ENCODE data around the gene RHD.
"Not testable (repeated sequence)": the region's sequence is repeated elsewhere in the genome, so short reads cannot be mapped to it uniquely, and the experiment has no call there.

Gene RHD

GRCh38 chr1:25294889-25295826, 22.8 kb downstream of the RHD start:
- not testable (repeated sequence) for H3K36me3 ChIP-seq (ENCODE audit: insufficient read depth, insufficient read length, low read length); H3K4me1 ChIP-seq (ENCODE audit: insufficient read depth, insufficient read length); H3K27me3 ChIP-seq (ENCODE audit: insufficient read depth, insufficient read length); DNase-seq (ENCODE audit: low read depth, low spot score); H3K9me3 ChIP-seq (ENCODE audit: insufficient read depth, low read length); H3K4me3 ChIP-seq (ENCODE audit: insufficient read length, low read depth); H3K9ac ChIP-seq (ENCODE audit: insufficient read length, low read depth)

- not testable (repeated sequence) for H3K4me1 ChIP-seq (ENCODE audit: insufficient read depth, insufficient read length); DNase-seq (ENCODE audit: low read depth, low spot score); H3K27me3 ChIP-seq (ENCODE audit: insufficient read depth, insufficient read length); H3K9ac ChIP-seq (ENCODE audit: insufficient read length, low read depth); H3K9me3 ChIP-seq (ENCODE audit: insufficient read depth, low read length); H3K36me3 ChIP-seq (ENCODE audit: insufficient read depth, insufficient read length, low read length); H3K4me3 ChIP-seq (ENCODE audit: insufficient read length, low read depth)
These were observed 24.2 kb downstream of the RHD start for GRCh38 chr1:25296501-25296900.

- H3K4me3 ChIP-seq (ENCODE audit: insufficient read length, low read depth); H3K27me3 ChIP-seq (ENCODE audit: insufficient read depth, insufficient read length); H3K9me3 ChIP-seq (ENCODE audit: insufficient read depth, low read length); H3K9ac ChIP-seq (ENCODE audit: insufficient read length, low read depth); DNase-seq (ENCODE audit: low read depth, low spot score); H3K4me1 ChIP-seq (ENCODE audit: insufficient read depth, insufficient read length); H3K36me3 ChIP-seq (ENCODE audit: insufficient read depth, insufficient read length, low read length): not testable (repeated sequence)
These were observed 28.4 kb downstream of the RHD start for GRCh38 chr1:25300729-25301128.

DNA sequence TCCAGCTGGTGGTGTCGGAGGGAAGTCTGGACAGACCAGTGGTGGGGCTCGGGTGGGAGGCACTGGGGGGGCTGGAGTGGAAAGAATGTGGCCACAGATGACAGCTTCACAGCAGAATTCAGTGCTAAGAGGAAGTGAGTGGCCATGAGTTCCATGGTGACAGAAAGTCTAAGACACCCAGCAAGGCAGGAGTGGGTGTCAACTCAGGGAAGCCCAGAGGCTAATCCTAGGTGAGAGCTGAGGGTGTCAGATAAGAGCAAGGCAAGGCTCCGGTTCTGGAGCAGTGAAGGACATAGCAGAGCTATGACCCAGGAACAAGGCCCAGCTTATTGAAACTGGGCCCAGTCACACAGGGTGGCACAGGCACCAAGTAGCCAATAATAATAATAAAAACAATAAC, 30.0 kb downstream of the RHD start:
- not testable (repeated sequence) for H3K9me3 ChIP-seq (ENCODE audit: insufficient read depth, low read length); H3K27me3 ChIP-seq (ENCODE audit: insufficient read depth, insufficient read length); H3K4me3 ChIP-seq (ENCODE audit: insufficient read length, low read depth); H3K9ac ChIP-seq (ENCODE audit: insufficient read length, low read depth); H3K4me1 ChIP-seq (ENCODE audit: insufficient read depth, insufficient read length); DNase-seq (ENCODE audit: low read depth, low spot score)
- peaks cover 11% of the 10 kb centered on the region for H3K36me3 ChIP-seq (ENCODE audit: insufficient read depth, insufficient read length, low read length)

GRCh38 chr1:25304936-25305335, 32.6 kb downstream of the RHD start:
- not testable (repeated sequence) for H3K9me3 ChIP-seq (ENCODE audit: insufficient read depth, low read length); H3K4me1 ChIP-seq (ENCODE audit: insufficient read depth, insufficient read length); H3K4me3 ChIP-seq (ENCODE audit: insufficient read length, low read depth); H3K27me3 ChIP-seq (ENCODE audit: insufficient read depth, insufficient read length); DNase-seq (ENCODE audit: low read depth, low spot score); H3K9ac ChIP-seq (ENCODE audit: insufficient read length, low read depth)
- H3K36me3 ChIP-seq (ENCODE audit: insufficient read depth, insufficient read length, low read length): peaks cover 11% of the 10 kb centered on the region

DNA sequence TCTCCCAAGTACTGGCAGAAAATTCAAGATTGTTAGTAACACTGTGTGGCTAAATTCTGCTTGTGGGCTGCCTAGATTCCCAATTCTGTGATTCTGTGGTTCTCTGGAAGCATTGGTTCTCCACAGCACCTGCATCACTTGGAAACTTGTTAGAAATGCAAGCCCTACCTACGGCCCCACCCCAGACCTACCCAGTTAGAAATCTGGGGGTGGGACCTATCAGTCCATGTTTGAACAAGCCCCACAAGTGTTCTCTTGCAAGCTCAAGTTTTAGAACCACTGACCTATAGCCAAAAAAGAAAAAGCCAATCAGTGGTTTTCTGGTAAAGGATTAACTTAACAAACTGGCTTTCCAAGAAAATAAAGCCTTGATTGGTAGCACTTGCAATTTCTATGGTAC, 35.9 kb downstream of the RHD start:
- not testable (repeated sequence) for H3K4me3 ChIP-seq (ENCODE audit: insufficient read length, low read depth); H3K9me3 ChIP-seq (ENCODE audit: insufficient read depth, low read length); H3K9ac ChIP-seq (ENCODE audit: insufficient read length, low read depth); H3K4me1 ChIP-seq (ENCODE audit: insufficient read depth, insufficient read length); H3K36me3 ChIP-seq (ENCODE audit: insufficient read depth, insufficient read length, low read length); DNase-seq (ENCODE audit: low read depth, low spot score); H3K27me3 ChIP-seq (ENCODE audit: insufficient read depth, insufficient read length)

DNA sequence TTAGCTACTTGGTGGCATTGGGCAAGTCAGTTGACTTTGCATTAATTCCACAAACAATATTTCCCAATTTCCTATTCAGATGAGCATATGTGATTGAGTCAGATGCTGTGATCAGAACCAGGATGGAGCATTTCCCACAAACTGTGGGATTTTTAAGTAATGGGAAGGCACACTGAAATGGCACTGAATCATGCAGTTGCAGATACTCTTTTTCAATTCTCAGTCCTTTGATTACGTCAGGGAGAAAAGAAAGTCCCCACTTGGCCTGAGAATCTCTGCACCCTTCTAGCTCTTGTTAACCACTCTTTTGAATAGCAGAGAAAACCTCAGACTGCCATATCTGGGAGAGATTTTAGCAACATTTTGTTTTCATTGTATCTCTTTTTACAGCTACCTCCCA, 36.8 kb downstream of the RHD start:
- H3K36me3 ChIP-seq (ENCODE audit: insufficient read depth, insufficient read length, low read length); H3K27me3 ChIP-seq (ENCODE audit: insufficient read depth, insufficient read length); DNase-seq (ENCODE audit: low read depth, low spot score); H3K4me3 ChIP-seq (ENCODE audit: insufficient read length, low read depth); H3K4me1 ChIP-seq (ENCODE audit: insufficient read depth, insufficient read length); H3K9ac ChIP-seq (ENCODE audit: insufficient read length, low read depth): not testable (repeated sequence)
- peaks cover 11% of the 10 kb centered on the region; the same call in 1 of the 2 replicates for H3K9me3 ChIP-seq (ENCODE audit: insufficient read depth, low read length)

GRCh38 chr1:25309486-25309885, 37.2 kb downstream of the RHD start:
- not testable (repeated sequence) for DNase-seq (ENCODE audit: low read depth, low spot score); H3K36me3 ChIP-seq (ENCODE audit: insufficient read depth, insufficient read length, low read length); H3K4me1 ChIP-seq (ENCODE audit: insufficient read depth, insufficient read length); H3K9ac ChIP-seq (ENCODE audit: insufficient read length, low read depth); H3K27me3 ChIP-seq (ENCODE audit: insufficient read depth, insufficient read length); H3K4me3 ChIP-seq (ENCODE audit: insufficient read length, low read depth)
- H3K9me3 ChIP-seq (ENCODE audit: insufficient read depth, low read length): peaks cover 15% of the 10 kb centered on the region; the same call in 1 of the 2 replicates

- not testable (repeated sequence) for H3K9ac ChIP-seq (ENCODE audit: insufficient read length, low read depth)
These were observed 40.6 kb downstream of the RHD start for GRCh38 chr1:25312806-25313470.

DNA sequence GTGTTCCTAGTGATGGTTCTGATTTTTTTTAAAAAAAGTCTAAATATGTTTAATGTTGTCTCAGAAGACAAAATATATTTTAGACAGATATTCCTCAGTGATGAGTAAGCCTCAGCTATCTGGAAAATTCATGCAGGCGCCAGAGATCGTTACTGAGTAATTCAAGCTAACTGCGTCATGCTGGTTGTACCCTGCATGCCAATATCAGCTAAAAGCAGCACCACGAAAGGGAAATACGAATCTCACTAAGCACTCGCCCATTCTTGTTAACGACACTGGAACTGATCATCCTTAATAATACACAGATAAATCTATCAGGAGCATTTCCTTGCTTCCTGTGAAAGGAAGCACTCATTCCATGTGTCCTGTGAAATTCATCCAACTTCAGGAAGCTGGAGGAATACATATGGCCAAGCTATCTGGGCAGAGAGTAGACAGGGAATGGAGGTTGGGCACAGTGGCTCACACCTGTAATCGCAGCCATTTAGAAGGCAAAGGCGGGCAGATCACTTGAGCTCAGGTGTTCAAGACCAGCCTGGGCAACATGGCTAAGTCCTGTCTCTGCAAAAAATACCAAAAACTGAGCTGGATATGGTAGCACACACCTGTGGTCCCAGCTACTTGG, 48.1 kb downstream of the RHD start:
- H3K4me1 ChIP-seq (ENCODE audit: insufficient read depth, insufficient read length); H3K27me3 ChIP-seq (ENCODE audit: insufficient read depth, insufficient read length); H3K9me3 ChIP-seq (ENCODE audit: insufficient read depth, low read length); H3K4me3 ChIP-seq (ENCODE audit: insufficient read length, low read depth); H3K36me3 ChIP-seq (ENCODE audit: insufficient read depth, insufficient read length, low read length); DNase-seq (ENCODE audit: low read depth, low spot score); H3K9ac ChIP-seq (ENCODE audit: insufficient read length, low read depth): not testable (repeated sequence)

More at GRCh38 chr1:25312806-25313470, 40.6 kb downstream of the RHD start:
- H3K4me1 ChIP-seq (ENCODE audit: insufficient read depth, insufficient read length); H3K36me3 ChIP-seq (ENCODE audit: insufficient read depth, insufficient read length, low read length); H3K27me3 ChIP-seq (ENCODE audit: insufficient read depth, insufficient read length); H3K4me3 ChIP-seq (ENCODE audit: insufficient read length, low read depth); DNase-seq (ENCODE audit: low read depth, low spot score): not testable (repeated sequence)
- peaks cover 15% of the 10 kb centered on the region; the same call in 1 of the 2 replicates for H3K9me3 ChIP-seq (ENCODE audit: insufficient read depth, low read length)

GRCh38 chr1:25322127-25322526, 49.8 kb downstream of the RHD start:
- H3K27me3 ChIP-seq (ENCODE audit: insufficient read depth, insufficient read length); H3K4me1 ChIP-seq (ENCODE audit: insufficient read depth, insufficient read length); H3K4me3 ChIP-seq (ENCODE audit: insufficient read length, low read depth); H3K9me3 ChIP-seq (ENCODE audit: insufficient read depth, low read length); DNase-seq (ENCODE audit: low read depth, low spot score); H3K9ac ChIP-seq (ENCODE audit: insufficient read length, low read depth); H3K36me3 ChIP-seq (ENCODE audit: insufficient read depth, insufficient read length, low read length): not testable (repeated sequence)
